K562 (cell line): ENCODE results near the gene ALDH16A1. TPM values are rescaled to one million over a fixed set of nuclear protein-coding genes. Genes with fewer than 3 reads are reported as not detected.

Experiments used
- ARID1B ChIP-seq: fragments of 450-650 bp; IDR thresholded peaks from 2 replicates; pipeline ENCODE4 v1.6.1; 2016; ENCODE audit warnings: antibody characterized with exemption, mild to moderate bottlenecking, inconsistent platforms
- ARID2 ChIP-seq: fragments of 450-650 bp; IDR thresholded peaks from 2 replicates; pipeline ENCODE4 v1.6.1; 2017; ENCODE audit warnings: antibody characterized with exemption, mild to moderate bottlenecking
- CBFA2T3 ChIP-seq: fragments of 450-650 bp; IDR thresholded peaks from 2 replicates; pipeline ENCODE4 v1.6.1; 2017
- CBFB ChIP-seq: sonication (generic); formaldehyde crosslinking; IDR thresholded peaks from 2 replicates; pipeline ENCODE4 v1.4.0; 2020; ENCODE audit warnings: mild to moderate bottlenecking, missing genetic modification reagents
- CBX1 ChIP-seq: sonication (generic); IDR thresholded peaks from 2 replicates; pipeline ENCODE4 v1.6.1; 2016; ENCODE audit warnings: antibody characterized with exemption, low read depth, mild to moderate bottlenecking
- CTCF ChIP-seq, 3 experiments: IDR thresholded peaks in 2 of 3; conservative IDR thresholded peaks in 1 of 3; 2 replicates each; pipeline ENCODE4 v1.5.1; 2011 to 2012; ENCODE audit warnings: low read length in 3 of 3, mild to moderate bottlenecking in 3 of 3, control low read depth in 2 of 3, improper control_type of control experiment in 1 of 3, inconsistent platforms in 1 of 3, low read depth in 1 of 3, mixed read lengths in 1 of 3, moderate library complexity in 1 of 3; ENCODE audit not compliant: insufficient read depth in 2 of 3
- E2F4 ChIP-seq: sonication (generic); formaldehyde crosslinking; IDR thresholded peaks from 2 replicates; pipeline ENCODE4 v1.8.0; 2022; ENCODE audit warnings: mild to moderate bottlenecking, low read depth, missing genetic modification reagents
- E2F6 ChIP-seq, 2 experiments: IDR thresholded peaks; 2 replicates each; pipeline ENCODE4 v1.6.1; 2011; ENCODE audit warnings: borderline replicate concordance in 1 of 2, control low read depth in 1 of 2, low read depth in 1 of 2, low read length in 1 of 2, mild to moderate bottlenecking in 1 of 2, mixed read lengths in 1 of 2, moderate library complexity in 1 of 2; ENCODE audit not compliant: insufficient read depth in 1 of 2, insufficient read length in 1 of 2, poor library complexity in 1 of 2, severe bottlenecking in 1 of 2; ENCODE audit errors: extremely low read depth in 1 of 2
- ETV5 ChIP-seq: sonication (generic); formaldehyde crosslinking; IDR thresholded peaks from 2 replicates; pipeline ENCODE4 v1.4.0; 2020; ENCODE audit warnings: low read depth, mild to moderate bottlenecking, missing genetic modification reagents
- HINFP ChIP-seq: fragments of 450-650 bp; conservative IDR thresholded peaks from 2 replicates; pipeline ENCODE4 v1.6.1; 2016; ENCODE audit warnings: missing genetic modification characterization, low read depth, mild to moderate bottlenecking, control low read depth, missing compliant biosample characterization
- NCOA6 ChIP-seq: fragments of 450-650 bp; IDR thresholded peaks from 2 replicates; pipeline ENCODE4 v1.6.1; 2017; ENCODE audit warnings: mild to moderate bottlenecking
- NFE2L1 ChIP-seq: fragments of 450-650 bp; IDR thresholded peaks from 2 replicates; pipeline ENCODE4 v1.6.1; 2016; ENCODE audit warnings: missing genetic modification characterization, low read depth, mild to moderate bottlenecking, missing compliant biosample characterization, moderate library complexity, borderline replicate concordance
- NFIC ChIP-seq: fragments of 450-650 bp; IDR thresholded peaks from 2 replicates; pipeline ENCODE4 v1.6.1; 2017; ENCODE audit warnings: mild to moderate bottlenecking, inconsistent platforms
- RB1 ChIP-seq: fragments of 450-650 bp; IDR thresholded peaks from 2 replicates; pipeline ENCODE4 v1.6.1; 2017; ENCODE audit warnings: low read depth, mild to moderate bottlenecking
- SMARCA4 ChIP-seq: fragments of 450-650 bp; IDR thresholded peaks from 2 replicates; pipeline ENCODE4 v1.6.1; 2016
- SPI1 ChIP-seq: IDR thresholded peaks from 2 replicates; pipeline ENCODE4 v1.6.1; 2011; ENCODE audit warnings: low read depth, low read length, control low read depth, borderline replicate concordance
- THAP12 ChIP-seq: fragments of 250-450 bp; sonication (Bioruptor Pico); IDR thresholded peaks from 2 replicates; pipeline ENCODE4 v1.9.0; 2021; ENCODE audit warnings: mild to moderate bottlenecking, inconsistent platforms
- ZNF584 ChIP-seq: fragments of 200-800 bp; sonication (Bioruptor generic); IDR thresholded peaks from 2 replicates; pipeline ENCODE4 v1.6.1; 2016; ENCODE audit warnings: low read depth, mild to moderate bottlenecking, missing genetic modification characterization, missing compliant biosample characterization
- ZNF780A ChIP-seq: fragments of 250-450 bp; sonication (Bioruptor Pico); IDR thresholded peaks from 2 replicates; pipeline ENCODE4 v1.5.0; 2021; ENCODE audit warnings: mild to moderate bottlenecking
- polyA plus RNA-seq, 8 experiments: library from polyadenylated mRNA; depleted of rRNA in 4 of 8; stranded (reverse) in 5 of 8; unstranded in 3 of 8; fragments of >200 nt; fragmentation: Nextera tagmentation in 2 of 8; fragmentation: Illumina TruSeq in 1 of 8; extraction: Ambion mirVana in 2 of 8; extraction: Trizol in 1 of 8; gene quantifications; 2 replicates each; pipeline versions ENCODE4 v1.2.1 to v1.2.3, GENCODE V29; 2011 to 2014; ENCODE audit warnings: inconsistent platforms in 1 of 8, missing spikeins in 1 of 8
- total RNA-seq, 7 experiments: library from RNA; depleted of rRNA in 6 of 7; stranded (reverse); fragments of >200 nt in 6 of 7; fragmentation: Illumina TruSeq in 2 of 7; extraction: Trizol in 2 of 7; gene quantifications; 2 replicates each; pipeline versions ENCODE4 v1.2.1 to v1.2.3, GENCODE V29; 2011 to 2021; ENCODE audit warnings: low replicate concordance in 1 of 7

ALDH16A1 gene
- total and polyA plus RNA-seq, 9 of the 15 experiments (the other 6 are each of a cell fraction or from before 2014, with no cell fraction given) = 2.2 to 52.2 (median 7.6) TPM

- TF ChIP-seq CTCF (IDR thresholded peaks at IDR 0.05 in 2 of 3, conservative IDR thresholded peaks at IDR 0.05 in 1 of 3; ENCODE audit: insufficient read depth in 2 of 3, low read depth in 1 of 3, low read length in 3 of 3) = peak; percentile 86 to 94 (median 88)
- peak; percentile 54; the same call in 1 of the 2 replicates for TF ChIP-seq ARID1B
- TF ChIP-seq NFIC = peak; percentile 81
- TF ChIP-seq RB1 = peak; percentile 89; the same call in 1 of the 2 replicates
- peak; percentile 25; the same call in 1 of the 2 replicates for TF ChIP-seq SPI1
- TF ChIP-seq THAP12 (CRISPR knock-in tag) = peak; percentile 32; the same call in 1 of the 2 replicates
- TF ChIP-seq ZNF780A = no peak
- TF ChIP-seq HINFP (tag) = peak; percentile 50; the same call in 1 of the 2 replicates
- TF ChIP-seq NFE2L1 (tag) = no peak
- peak; percentile 33 to 82 for TF ChIP-seq E2F6 (IDR thresholded peaks at IDR 0.05; ENCODE audit: borderline replicate concordance in 1 of 2, extremely low read depth in 1 of 2, insufficient read depth in 1 of 2, insufficient read length in 1 of 2, low read depth in 1 of 2, low read length in 1 of 2, poor library complexity in 1 of 2, severe bottlenecking in 1 of 2)
- TF ChIP-seq NCOA6 = peak; percentile 76; the same call in 1 of the 2 replicates
- peak; percentile 76 for TF ChIP-seq CBX1
- peak; percentile 85 for TF ChIP-seq ARID2
- TF ChIP-seq ETV5 (CRISPR knock-in tag) = peak; percentile 85
- peak; percentile 41; the same call in 1 of the 2 replicates for TF ChIP-seq E2F4 (CRISPR knock-in tag)
- peak; percentile 68 for TF ChIP-seq ZNF584 (CRISPR knock-in tag)
- TF ChIP-seq CBFA2T3 = peak; percentile 50; the same call in 1 of the 2 replicates
- peak; percentile 31; the same call in 1 of the 2 replicates for TF ChIP-seq SMARCA4
- TF ChIP-seq CBFB (CRISPR knock-in tag) = peak; percentile 86; the same call in 1 of the 2 replicates
These were observed 9.5 kb upstream of the ALDH16A1 start (continued) for GRCh38 chr19:49443366-49444099.
